Measurements from ENCODE around the gene OPCML.

DNA sequence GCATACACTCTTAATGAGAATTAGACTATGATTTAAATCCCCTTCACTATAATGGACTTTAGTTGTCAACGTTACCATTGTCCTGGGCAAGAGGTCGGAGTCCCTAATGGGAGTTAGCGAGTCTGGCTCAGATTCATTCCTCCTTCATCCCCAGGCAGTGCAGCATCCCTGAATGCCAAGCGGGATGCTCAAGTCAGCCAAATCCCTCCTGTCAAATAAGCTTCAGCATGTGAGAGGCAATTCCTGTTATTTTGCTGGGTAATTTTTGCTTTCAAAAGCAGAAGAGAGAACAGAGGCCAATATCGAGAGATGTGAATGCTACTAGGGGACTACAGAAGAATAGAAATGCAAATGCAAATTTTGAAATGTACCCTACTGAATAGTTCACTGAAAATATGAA is 186.2 kb downstream of the OPCML start:
- TF ChIP-seq, protein P1, sequence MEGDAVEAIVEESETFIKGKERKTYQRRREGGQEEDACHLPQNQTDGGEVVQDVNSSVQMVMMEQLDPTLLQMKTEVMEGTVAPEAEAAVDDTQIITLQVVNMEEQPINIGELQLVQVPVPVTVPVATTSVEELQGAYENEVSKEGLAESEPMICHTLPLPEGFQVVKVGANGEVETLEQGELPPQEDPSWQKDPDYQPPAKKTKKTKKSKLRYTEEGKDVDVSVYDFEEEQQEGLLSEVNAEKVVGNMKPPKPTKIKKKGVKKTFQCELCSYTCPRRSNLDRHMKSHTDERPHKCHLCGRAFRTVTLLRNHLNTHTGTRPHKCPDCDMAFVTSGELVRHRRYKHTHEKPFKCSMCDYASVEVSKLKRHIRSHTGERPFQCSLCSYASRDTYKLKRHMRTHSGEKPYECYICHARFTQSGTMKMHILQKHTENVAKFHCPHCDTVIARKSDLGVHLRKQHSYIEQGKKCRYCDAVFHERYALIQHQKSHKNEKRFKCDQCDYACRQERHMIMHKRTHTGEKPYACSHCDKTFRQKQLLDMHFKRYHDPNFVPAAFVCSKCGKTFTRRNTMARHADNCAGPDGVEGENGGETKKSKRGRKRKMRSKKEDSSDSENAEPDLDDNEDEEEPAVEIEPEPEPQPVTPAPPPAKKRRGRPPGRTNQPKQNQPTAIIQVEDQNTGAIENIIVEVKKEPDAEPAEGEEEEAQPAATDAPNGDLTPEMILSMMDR (IDR thresholded peaks at IDR 0.05; ENCODE audit: low read depth, low read length, poor library complexity, severe bottlenecking), result no peak
- no peak for TF ChIP-seq EZH2phosphoT487 (IDR thresholded peaks at IDR 0.05; ENCODE audit: borderline replicate concordance, low read length)

Data from DOHH2 (cell line).